GM12874 (cell line): Measurements from ENCODE around the gene PTTG1IP2.

Experiments
- CTCF ChIP-seq: IDR thresholded peaks from 2 replicates; pipeline ENCODE4 v1.5.1; 2011; ENCODE audit warnings: low read depth, mild to moderate bottlenecking, control low read depth, low read length, moderate library complexity; ENCODE audit not compliant: insufficient read depth

The PTTG1IP2 gene

DNA sequence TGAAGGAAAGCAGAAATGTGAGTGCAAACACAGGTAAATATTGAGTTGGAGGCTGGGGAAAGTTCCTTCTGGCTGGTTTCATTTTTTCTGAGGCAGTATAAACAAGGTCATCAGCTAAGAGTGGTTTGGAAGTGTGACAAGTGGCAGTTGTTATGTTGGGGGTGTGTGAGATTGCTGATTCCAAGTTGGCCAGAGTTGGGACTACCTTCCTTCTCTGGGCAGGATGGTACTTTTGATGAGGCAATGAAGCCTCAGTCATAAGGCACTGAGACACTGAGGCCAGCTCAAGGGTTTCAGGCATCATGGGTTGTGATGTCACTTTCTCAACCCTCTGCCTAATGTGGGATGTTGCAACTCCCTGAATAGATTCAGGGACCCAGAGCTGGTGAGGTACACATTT, 8.2 kb upstream of the PTTG1IP2 start:
- no peak for TF ChIP-seq CTCF

DNA sequence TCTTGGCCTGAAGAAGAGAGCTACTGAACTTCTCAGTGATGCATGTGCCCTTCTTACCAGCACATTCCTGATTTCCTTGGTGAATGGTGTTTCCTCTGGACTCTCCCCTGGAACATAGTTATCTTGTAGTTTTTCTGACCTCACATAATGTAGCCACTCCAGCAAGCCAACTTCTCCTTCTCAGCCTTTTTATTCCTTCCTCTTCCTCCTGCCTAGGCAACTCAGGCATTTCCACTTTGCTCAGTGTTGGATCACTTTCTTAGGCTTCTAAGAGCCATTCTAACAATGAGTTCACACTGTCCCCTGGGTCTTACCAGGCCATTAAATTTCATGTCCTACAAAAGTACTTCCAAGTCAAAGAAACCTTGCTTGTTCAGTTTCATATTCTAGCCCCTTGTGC, 3.6 kb upstream of the PTTG1IP2 start:
- no peak for TF ChIP-seq CTCF

GRCh38 chr7:90472805-90473540, 3.5 kb downstream of the PTTG1IP2 start:
- no peak for TF ChIP-seq CTCF

- no peak for TF ChIP-seq CTCF
Measured at GRCh38 chr7:90473814-90474213, 4.4 kb downstream of the PTTG1IP2 start.

- TF ChIP-seq CTCF, result no peak
Measured at GRCh38 chr7:90474284-90475210, 5.1 kb downstream of the PTTG1IP2 start.

DNA sequence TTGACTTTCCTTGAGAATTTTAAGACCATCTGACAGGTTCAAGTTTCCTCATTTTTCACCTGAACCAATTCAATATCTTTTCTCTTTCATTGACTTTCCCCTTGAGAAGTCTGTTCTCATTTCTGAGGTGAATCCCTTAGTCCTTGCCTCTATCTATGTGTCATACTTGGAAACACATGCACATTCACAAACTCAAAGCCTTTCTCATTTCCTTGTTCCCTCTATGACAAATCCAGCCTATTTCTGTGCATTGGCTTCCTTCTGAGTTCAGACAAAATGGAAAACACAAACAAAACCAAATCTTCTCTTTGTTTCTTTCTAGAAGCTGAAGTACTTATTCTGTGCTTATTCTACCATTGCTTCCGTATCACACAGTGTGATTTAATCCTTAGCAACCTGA, 13.8 kb downstream of the PTTG1IP2 start:
- TF ChIP-seq CTCF, result no peak

- TF ChIP-seq CTCF, result no peak
Measured at GRCh38 chr7:90484706-90485105, 15.3 kb downstream of the PTTG1IP2 start.
